HepG2 (cell line): ENCODE data around the gene LAMTOR1. TPM values are rescaled to one million over a fixed set of nuclear protein-coding genes. Genes with fewer than 3 reads are reported as not detected.
A peak's percentile ranks its signal among the peaks of the same experiment; 100 is the strongest.

ENCODE experiments used
- ATAC-seq: fragments of 200-7000 bp; cut with Tn5 transposase; 3 replicates; pipeline ENCODE4 v1.9.1; 2020; ENCODE audit warnings: mild to moderate bottlenecking, moderate library complexity
- BruUV-seq: library from RNA; stranded (reverse); fragments of 400-500 nt; replicated peaks from 2 replicates; lab custom pipeline; 2021; lab: Mats Ljungman, UMichigan
- CTCF ChIA-PET: fragments of 300-600 bp; formaldehyde crosslinking; extraction: SDS; loops from one replicate; lab custom pipeline; 2021; ENCODE audit warnings: low total read pairs, inconsistent platforms, low intra/inter-chr PET ratio; lab: Yijun Ruan, JAX
- POLR2A ChIA-PET: fragments of 350-600 bp; sonication (Branson Sonifier 250); formaldehyde crosslinking; loops from one replicate; lab custom pipeline; 2020; ENCODE audit warnings: antibody characterized with exemption, inconsistent platforms; lab: Yijun Ruan, JAX
- DNase-seq: peaks from one replicate; pipeline ENCODE4 v3.0.0-alpha.2; 2015; ENCODE audit warnings: low spot score
- FAIRE-seq: peaks from 3 replicates; lab custom pipeline; 2011; peaks lifted over from hg19 to GRCh38; lab: Jason Lieb, UNC
- H2AFZ ChIP-seq: one replicate; pipeline ENCODE4 v1.6.1; 2011; ENCODE audit warnings: low read length, inconsistent platforms
- H3K27ac ChIP-seq: fragments of 300-600 bp; 3 replicates; pipeline ENCODE4 v1.8.0; 2011; ENCODE audit warnings: mixed run types, mild to moderate bottlenecking, mixed read lengths, low read length, inconsistent platforms; ENCODE audit not compliant: insufficient read depth; ENCODE audit errors: extremely low read length
- H3K27me3 ChIP-seq, 2 experiments: fragments of 200-600 bp in 1 of 2; 2 replicates in 1 of 2; 3 replicates in 1 of 2; pipeline versions ENCODE4 v1.6.0 to v1.8.0; 2011; ENCODE audit warnings: low read length in 2 of 2, mild to moderate bottlenecking in 2 of 2, moderate library complexity in 2 of 2, inconsistent platforms in 1 of 2; ENCODE audit not compliant: insufficient read depth in 2 of 2, control insufficient read depth in 1 of 2
- H3K36me3 ChIP-seq, 2 experiments: fragments of 200-600 bp in 1 of 2; replicated peaks in 1 of 2; 2 replicates in 1 of 2; 3 replicates in 1 of 2; pipeline versions ENCODE4 v1.5.1 to v1.8.0; 2011; ENCODE audit warnings: low read length in 2 of 2, inconsistent platforms in 1 of 2; ENCODE audit not compliant: insufficient read depth in 2 of 2, control insufficient read depth in 1 of 2
- H3K4me1 ChIP-seq: 2 replicates; pipeline ENCODE4 v1.5.1; 2012; ENCODE audit warnings: low read length, inconsistent platforms; ENCODE audit not compliant: insufficient read depth
- H3K4me2 ChIP-seq: 2 replicates; pipeline ENCODE4 v1.6.0; 2011; ENCODE audit warnings: low read depth, low read length, inconsistent platforms
- H3K4me3 ChIP-seq, 3 experiments: fragments of 200-600 bp in 1 of 3; sonication (generic), shearing (Covaris generic) in 1 of 3; replicated peaks in 1 of 3; 2 replicates each; pipeline ENCODE4 v1.5.1; 2011 to 2016; ENCODE audit warnings: low read length in 3 of 3, inconsistent platforms in 2 of 3, low read depth in 2 of 3, mild to moderate bottlenecking in 2 of 3, control low read depth in 1 of 3, mixed read lengths in 1 of 3; ENCODE audit not compliant: insufficient read depth in 1 of 3
- H3K79me2 ChIP-seq: one replicate; pipeline ENCODE4 v1.6.1; 2011; ENCODE audit warnings: low read length, inconsistent platforms; ENCODE audit not compliant: insufficient read depth
- H3K9ac ChIP-seq: 2 replicates; pipeline ENCODE4 v1.6.0; 2011; ENCODE audit warnings: mild to moderate bottlenecking, low read depth, low read length, inconsistent platforms; ENCODE audit not compliant: insufficient read depth
- H3K9me3 ChIP-seq: 2 replicates; pipeline ENCODE4 v1.5.1; 2012; ENCODE audit warnings: mild to moderate bottlenecking, low read length
- H4K20me1 ChIP-seq: 2 replicates; pipeline ENCODE4 v1.6.0; 2011; ENCODE audit warnings: inconsistent platforms, mild to moderate bottlenecking, low read length, moderate library complexity; ENCODE audit not compliant: insufficient read depth
- ATF2 ChIP-seq: sonication (generic); formaldehyde crosslinking; IDR thresholded peaks from 2 replicates; pipeline ENCODE4 v1.4.0; 2020; ENCODE audit warnings: missing genetic modification reagents
- MBNL3 ChIP-seq: fragments of 250-450 bp; sonication (Bioruptor Pico); conservative IDR thresholded peaks from 2 replicates; pipeline ENCODE4 v1.8.0; 2022; ENCODE audit warnings: mild to moderate bottlenecking, inconsistent platforms
- NFKBIZ ChIP-seq: IDR thresholded peaks from 2 replicates; pipeline ENCODE4 v1.6.1; 2018; ENCODE audit warnings: missing genetic modification reagents, missing compliant biosample characterization
- SMYD3 ChIP-seq: sonication (generic); formaldehyde crosslinking; IDR thresholded peaks from 2 replicates; pipeline ENCODE4 v1.8.1; 2023; ENCODE audit warnings: mild to moderate bottlenecking, missing genetic modification reagents
- ZNF12 ChIP-seq: sonication (generic); formaldehyde crosslinking; IDR thresholded peaks from 2 replicates; pipeline ENCODE4 v1.5.0; 2020; ENCODE audit warnings: missing genetic modification reagents
- ZNF17 ChIP-seq: sonication (generic); formaldehyde crosslinking; IDR thresholded peaks from 2 replicates; pipeline ENCODE4 v1.5.0; 2020; ENCODE audit warnings: mild to moderate bottlenecking, missing genetic modification reagents
- in situ Hi-C: cut with HindIII; loops from 2 replicates; pipeline ENCODE4 v1.10.0; 2017; ENCODE audit warnings: low pct_unique_long_range_greater_than_20kb; ENCODE audit not compliant: extremely low pct_ligation_motif_present
- intact Hi-C: fragments of 100-400 bp; cut with micrococcal nuclease; formaldehyde crosslinking; loops from one replicate; pipeline ENCODE4 v1.10.0; 2022; ENCODE audit not compliant: unreplicated experiment
- polyA plus RNA-seq, 8 experiments: library from polyadenylated mRNA; depleted of rRNA in 3 of 8; stranded (reverse) in 7 of 8; unstranded in 1 of 8; fragments of >200 nt; fragmentation: Illumina TruSeq in 4 of 8; extraction: Trizol in 4 of 8; gene quantifications; 2 replicates each; pipeline versions ENCODE4 v1.2.1 to v1.2.3, GENCODE V29; 2011 to 2016; ENCODE audit warnings: low read depth in 4 of 8, missing spikeins in 1 of 8, mixed read lengths in 1 of 8; ENCODE audit not compliant: insufficient read depth in 1 of 8
- total RNA-seq, 5 experiments: library from RNA; depleted of rRNA; stranded (reverse); fragments of >200 nt; fragmentation: Illumina TruSeq; extraction: Trizol; gene quantifications; 2 replicates each; pipeline ENCODE4 v1.2.3, GENCODE V29; 2016; ENCODE audit warnings: low read depth in 1 of 5

The LAMTOR1 gene
- total and polyA plus RNA-seq, 2 of the 13 experiments (the other 11 are each of a cell fraction or from before 2014, with no cell fraction given), result 60.4 to 66.0 TPM

- TSS peak; percentile 17 for BruUV-seq
- Histone ChIP-seq H4K20me1 (no peaks in the 10 kb centered on the region), H2AFZ (no peak overlapping the region), H3K4me1 (peaks cover 26% of the 10 kb centered on the region), H3K4me2 (no peak overlapping the region), H3K9ac (no peak overlapping the region), H3K27me3 (no peaks in the 10 kb centered on the region), H3K36me3 (peaks cover 0 to 26% of the 10 kb centered on the region in 2 experiments; a peak in 3 of 5 replicates), H3K4me3 (no peak overlapping the region), H3K9me3 (no peaks in the 10 kb centered on the region), H3K79me2 (peaks cover 61% of the 10 kb centered on the region), H3K27ac (no peak overlapping the region)
- TF ChIP-seq ATF2 (CRISPR knock-in tag), result no peak
- CTCF ChIA-PET, result no interaction called here
- in situ Hi-C loops (no loop called here), intact Hi-C loops (no loop called here)
- ATAC-seq (no peak), FAIRE-seq (no peak), DNase-seq (no peak)
- POLR2A ChIA-PET, result interaction anchor here (0.8 to 1.2 kb wide), 2 partner anchors 28 to 29 kb away, joined by 3 to 7 read pairs; no protein-coding TSS in a partner anchor
Observed at GRCh38 chr11:72069200-72069599, 33.9 kb downstream of the LAMTOR1 start.

DNA sequence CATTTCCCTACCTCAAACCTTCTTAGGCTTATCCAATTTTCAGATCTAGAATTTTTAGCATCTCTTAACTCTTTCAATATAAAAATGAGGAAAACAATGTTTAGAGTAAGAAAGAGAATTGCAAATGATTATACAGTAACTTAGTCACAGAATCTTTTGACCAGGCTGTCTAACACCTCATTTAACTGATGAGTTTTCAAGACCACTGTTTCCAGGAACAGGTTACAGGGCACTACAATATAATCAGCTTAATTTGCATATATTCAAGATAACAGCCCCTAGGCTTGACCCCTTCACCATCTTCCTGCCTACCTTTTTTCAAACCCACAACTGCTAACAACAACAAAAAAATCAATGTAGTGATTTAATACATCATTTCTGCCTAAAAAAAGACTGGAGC lies 35.4 kb downstream of the LAMTOR1 start:
- H3K4me1 ChIP-seq, result peaks cover 24% of the 10 kb centered on the region
- no peaks in the 10 kb centered on the region for H3K27me3 ChIP-seq

More for the DNA sequence above, 35.4 kb downstream of the LAMTOR1 start:
- ChIA-PET CTCF (no interaction called here), POLR2A (interaction anchor here (1.4 kb wide), 1 partner anchor 12 kb away, joined by 4 read pairs; no protein-coding TSS in a partner anchor)
- H3K27ac ChIP-seq, result no peak overlapping the region
- intact Hi-C loops (no loop called here), in situ Hi-C loops (no loop called here)
- DNase-seq (no peak), FAIRE-seq (no peak), ATAC-seq (no peak)
- H3K36me3 ChIP-seq, result peaks cover 0 to 26% of the 10 kb centered on the region in 2 experiments; a peak in 2 of 5 replicates
- no TSS peak for BruUV-seq
- H3K4me2 ChIP-seq, result no peak overlapping the region
- TF ChIP-seq SMYD3 (no peak), ZNF17 (CRISPR knock-in tag) (no peak), ZNF12 (CRISPR knock-in tag) (no peak), MBNL3 (CRISPR knock-in tag) (no peak), NFKBIZ (no peak)
- H2AFZ ChIP-seq, result no peak overlapping the region
- peaks cover 50% of the 10 kb centered on the region for H3K79me2 ChIP-seq
- no peak overlapping the region for H3K9ac ChIP-seq
- no peak overlapping the region for H3K4me3 ChIP-seq
- no peaks in the 10 kb centered on the region for H4K20me1 ChIP-seq
- no peaks in the 10 kb centered on the region for H3K9me3 ChIP-seq
